GM15510 (cell line): Measurements from ENCODE around the gene POC1B.

Experiments
- POLR2A ChIP-seq: IDR thresholded peaks from 3 replicates; pipeline ENCODE4 v1.6.1; 2011; ENCODE audit warnings: borderline replicate concordance; ENCODE audit not compliant: insufficient read length; ENCODE audit errors: extremely low read depth

POC1B gene

DNA sequence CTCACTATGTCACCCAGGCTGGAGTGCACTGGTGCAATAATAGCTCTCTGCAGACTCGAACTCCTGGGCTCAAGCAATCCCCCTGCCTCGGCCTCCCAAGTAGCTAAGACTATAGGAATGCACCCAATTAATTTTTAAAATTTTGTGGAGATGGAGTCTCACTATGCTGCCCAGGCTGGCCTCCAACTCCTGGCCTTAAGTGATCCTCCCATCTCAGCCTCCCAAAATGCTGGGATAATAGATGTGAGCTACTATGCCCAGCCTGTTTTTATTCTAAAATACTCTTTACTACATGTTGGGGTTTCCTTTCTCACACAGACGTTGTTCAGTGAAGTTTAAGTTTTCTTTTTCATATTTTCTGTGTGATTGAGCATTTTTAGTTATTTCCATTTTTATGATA is 112.6 kb downstream of the POC1B start:
- TF ChIP-seq POLR2A = no peak

- no peak for TF ChIP-seq POLR2A
Measured at GRCh38 chr12:89412665-89413064, 113.2 kb downstream of the POC1B start.

DNA sequence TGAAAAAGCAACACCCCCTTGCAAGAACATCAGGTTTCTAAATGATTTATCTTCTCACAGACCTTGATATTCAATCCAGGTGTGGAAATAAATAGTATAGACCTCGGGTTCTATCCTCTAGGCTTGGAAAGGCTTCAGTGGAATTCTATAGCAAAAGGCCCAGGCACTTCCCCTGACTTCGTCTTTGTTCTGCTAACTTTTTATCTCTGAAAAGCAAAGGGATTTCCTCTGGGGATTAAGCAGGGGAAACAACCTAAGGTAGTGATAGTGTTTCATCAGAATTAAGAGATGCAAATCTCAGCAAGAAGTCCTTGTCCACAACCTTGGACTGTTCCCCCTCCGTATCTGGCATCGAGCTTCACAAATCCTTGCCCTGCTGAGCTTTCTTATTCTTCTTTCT is 114.0 kb downstream of the POC1B start:
- TF ChIP-seq POLR2A = no peak

- TF ChIP-seq POLR2A = no peak
Measured at GRCh38 chr12:89411234-89411633, 114.6 kb downstream of the POC1B start.

DNA sequence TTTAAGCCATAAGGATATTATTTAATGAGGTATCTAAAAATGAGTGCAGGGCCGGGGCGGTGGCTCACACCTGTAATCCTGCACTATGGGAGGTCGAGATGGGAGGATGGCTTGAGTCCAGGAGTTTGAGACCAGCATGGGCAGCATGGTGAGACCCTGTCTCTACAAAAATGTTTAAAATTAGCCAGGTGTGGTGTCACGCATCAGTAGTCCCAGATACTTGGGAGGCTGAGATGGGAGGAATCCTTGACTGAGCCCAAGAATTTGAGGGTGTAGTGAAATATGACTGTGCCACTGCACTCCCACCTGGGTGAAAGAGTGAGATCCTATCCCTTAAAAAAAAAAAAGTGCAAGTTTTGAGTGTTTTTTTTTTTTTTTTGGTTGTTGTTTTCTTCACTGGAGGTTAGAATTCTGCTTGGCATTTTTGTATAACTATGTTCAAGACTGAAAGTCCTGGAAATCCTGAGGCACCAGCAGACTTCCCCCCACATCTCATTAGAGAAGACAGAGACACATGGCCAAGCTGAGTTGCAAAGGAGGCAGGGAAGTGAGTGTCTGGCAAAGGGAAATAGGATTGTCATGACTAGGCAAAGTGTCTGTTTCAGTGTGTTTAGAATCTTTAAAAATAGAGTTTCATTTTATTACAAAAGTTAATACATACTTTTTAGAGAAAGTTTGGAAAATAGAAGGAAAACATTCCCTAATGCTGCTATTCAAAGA is 120.1 kb downstream of the POC1B start:
- TF ChIP-seq POLR2A = no peak

DNA sequence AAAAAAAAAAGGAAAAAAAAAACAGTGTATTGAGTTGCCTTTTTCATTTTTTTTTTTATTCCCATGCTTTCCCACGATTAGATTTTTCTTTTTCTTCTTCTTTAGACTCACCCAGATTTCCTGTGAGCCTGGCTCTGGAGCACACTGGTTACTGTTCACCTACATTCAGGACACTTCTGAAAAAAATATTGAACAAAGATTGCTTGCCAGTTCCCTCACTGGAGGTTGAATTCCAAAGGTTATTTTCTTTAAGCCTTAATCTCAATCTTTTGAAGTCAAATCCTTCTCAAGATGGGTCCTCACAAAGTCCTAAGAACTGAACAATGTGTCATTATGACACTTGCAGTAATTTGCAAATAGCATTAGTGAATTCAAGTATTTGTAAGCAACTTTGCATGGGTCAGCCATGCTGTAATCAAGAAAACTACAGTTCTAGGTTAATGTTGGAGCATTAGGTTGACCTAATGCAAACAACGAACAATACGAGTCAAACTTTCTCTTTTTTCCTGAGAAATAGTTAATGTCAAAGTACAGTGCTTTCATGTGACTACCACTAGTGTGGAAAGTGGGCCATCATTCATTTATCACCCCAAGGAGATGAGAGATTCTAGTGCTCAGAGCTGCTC is 124.3 kb downstream of the POC1B start:
- TF ChIP-seq POLR2A = no peak

- no peak for TF ChIP-seq POLR2A
Measured at GRCh38 chr12:89400415-89400814, 125.4 kb downstream of the POC1B start.

DNA sequence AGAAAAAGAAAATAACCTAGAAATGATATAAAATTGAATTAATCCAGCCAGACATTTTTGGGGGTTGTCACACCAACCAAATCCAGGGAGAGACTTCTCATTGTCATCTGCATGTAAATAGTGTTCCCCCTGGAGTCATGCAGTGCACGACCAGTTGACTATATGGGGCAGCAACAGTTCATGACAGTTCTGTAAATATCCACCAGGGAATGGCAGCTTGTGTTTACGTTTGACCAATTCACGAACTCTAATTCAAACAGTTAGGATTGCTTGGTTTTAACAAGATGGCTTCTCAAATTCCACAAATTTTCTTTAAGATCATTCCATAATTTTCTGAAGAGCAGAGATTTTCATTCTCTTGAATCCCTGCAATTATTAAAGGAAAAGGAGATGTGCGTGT is 130.1 kb downstream of the POC1B start:
- no peak for TF ChIP-seq POLR2A

- TF ChIP-seq POLR2A = no peak
Measured at GRCh38 chr12:89393551-89394121, 132.2 kb downstream of the POC1B start.

- TF ChIP-seq POLR2A = no peak
Measured at GRCh38 chr12:89392391-89392790, 133.5 kb downstream of the POC1B start.

DNA sequence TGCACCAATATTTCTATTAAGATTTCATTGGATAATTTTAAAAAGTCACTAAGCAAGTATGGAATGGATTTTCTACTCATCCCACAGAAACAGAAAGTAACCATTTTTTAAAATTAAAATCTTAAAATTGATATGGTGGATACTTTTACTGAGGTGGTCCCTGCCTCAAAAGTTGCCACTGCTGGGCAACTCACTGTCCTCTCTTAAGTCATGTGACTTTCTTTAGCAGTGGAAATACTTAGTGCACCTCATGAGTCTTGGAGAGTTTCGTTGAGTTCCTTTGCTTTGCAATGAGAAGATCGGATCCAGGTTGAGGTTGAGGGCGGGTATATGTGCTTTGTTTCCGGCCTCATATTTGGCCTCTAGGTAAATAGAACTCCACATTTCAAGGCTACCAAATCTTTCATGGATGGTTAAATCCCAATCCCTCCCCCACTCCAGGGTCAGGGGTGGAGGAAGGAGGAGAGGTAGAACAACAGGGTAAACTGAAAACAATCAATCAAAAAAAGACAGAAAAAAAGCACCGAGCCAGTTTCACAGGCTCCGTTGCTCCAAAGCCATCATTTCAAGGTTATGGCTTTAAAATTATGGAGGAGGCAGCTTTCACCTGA is 134.0 kb downstream of the POC1B start:
- TF ChIP-seq POLR2A = no peak

- no peak for TF ChIP-seq POLR2A
Measured at GRCh38 chr12:89390802-89391673, 134.8 kb downstream of the POC1B start.

DNA sequence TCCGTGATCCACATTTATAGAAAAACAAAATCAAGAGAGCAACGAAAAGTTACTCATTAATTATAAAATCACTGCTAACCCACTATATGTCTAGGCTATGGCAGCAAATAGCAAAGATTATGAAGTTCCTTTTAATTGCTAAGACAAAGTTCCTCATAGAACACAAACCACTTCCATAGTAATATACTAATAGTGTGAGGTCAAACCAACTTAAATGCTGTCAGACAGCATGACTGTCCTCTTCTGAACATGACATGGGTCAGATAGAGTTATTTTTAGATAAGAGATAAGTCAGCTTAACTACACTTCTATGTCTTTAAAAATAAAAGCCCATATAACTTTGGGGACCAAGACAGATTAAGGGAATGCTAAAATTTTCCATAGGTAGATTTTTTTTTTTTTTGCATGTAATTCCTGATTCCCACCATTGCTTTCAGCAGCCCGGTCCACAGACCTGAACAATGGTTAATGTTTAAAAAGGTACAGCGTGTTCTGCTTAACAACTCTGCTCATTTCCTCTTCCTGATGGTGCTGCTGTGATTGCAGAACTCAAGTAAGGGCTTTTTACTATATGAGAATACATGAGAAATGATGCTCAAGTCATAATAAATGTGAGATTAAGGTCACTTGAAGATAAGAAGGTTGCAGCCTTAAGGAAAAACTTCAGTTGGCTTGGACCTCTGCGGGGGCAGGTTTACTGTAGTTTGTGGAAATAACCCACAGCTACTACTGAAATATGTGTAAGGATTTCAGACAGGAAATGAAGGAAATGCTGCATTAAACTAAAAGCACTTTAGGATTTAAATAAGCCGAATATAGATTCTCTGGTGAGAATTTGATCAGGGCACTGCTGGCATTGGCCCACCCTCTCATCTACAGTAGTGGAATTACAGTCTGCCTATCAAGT is 135.8 kb downstream of the POC1B start:
- no peak for TF ChIP-seq POLR2A

DNA sequence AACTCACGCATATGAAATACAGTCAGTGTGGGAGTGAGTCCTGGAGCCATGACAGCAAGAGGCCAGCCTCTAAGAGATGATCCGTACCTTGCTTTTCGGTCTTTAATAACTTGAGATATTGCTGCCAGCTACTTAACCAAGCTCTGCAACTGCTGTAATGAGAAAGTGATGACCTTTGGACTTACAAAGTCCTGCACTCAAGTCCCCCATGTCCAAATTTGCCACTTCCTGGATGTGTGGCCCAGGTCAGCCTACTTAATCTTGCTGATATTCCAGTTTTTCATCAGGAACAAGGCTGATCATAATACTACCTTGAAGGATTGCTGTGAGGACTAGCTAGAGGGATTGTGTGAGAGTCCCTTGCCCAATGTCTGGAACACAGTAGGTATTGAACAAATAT is 139.7 kb downstream of the POC1B start:
- no peak for TF ChIP-seq POLR2A
